ENCODE data around the gene ARHGEF3. TPM values are rescaled to one million over a fixed set of nuclear protein-coding genes. Genes with fewer than 3 reads are reported as not detected.

ARHGEF3 gene
- total RNA-seq, 1 experiment from 2014 or later = 7.9 TPM

GRCh38 chr3:56792193-56792592 lies 9.6 kb downstream of the ARHGEF3 start (continued):
- TF ChIP-seq SMAD4 (CRISPR knock-in tag; IDR thresholded peaks at IDR 0.05) = no peak
- no peak for TF ChIP-seq ZNF219 (CRISPR knock-in tag; IDR thresholded peaks at IDR 0.05; ENCODE audit: borderline replicate concordance)
- no peak for TF ChIP-seq ERG (CRISPR knock-in tag; IDR thresholded peaks at IDR 0.05)
- TF ChIP-seq, protein P1, sequence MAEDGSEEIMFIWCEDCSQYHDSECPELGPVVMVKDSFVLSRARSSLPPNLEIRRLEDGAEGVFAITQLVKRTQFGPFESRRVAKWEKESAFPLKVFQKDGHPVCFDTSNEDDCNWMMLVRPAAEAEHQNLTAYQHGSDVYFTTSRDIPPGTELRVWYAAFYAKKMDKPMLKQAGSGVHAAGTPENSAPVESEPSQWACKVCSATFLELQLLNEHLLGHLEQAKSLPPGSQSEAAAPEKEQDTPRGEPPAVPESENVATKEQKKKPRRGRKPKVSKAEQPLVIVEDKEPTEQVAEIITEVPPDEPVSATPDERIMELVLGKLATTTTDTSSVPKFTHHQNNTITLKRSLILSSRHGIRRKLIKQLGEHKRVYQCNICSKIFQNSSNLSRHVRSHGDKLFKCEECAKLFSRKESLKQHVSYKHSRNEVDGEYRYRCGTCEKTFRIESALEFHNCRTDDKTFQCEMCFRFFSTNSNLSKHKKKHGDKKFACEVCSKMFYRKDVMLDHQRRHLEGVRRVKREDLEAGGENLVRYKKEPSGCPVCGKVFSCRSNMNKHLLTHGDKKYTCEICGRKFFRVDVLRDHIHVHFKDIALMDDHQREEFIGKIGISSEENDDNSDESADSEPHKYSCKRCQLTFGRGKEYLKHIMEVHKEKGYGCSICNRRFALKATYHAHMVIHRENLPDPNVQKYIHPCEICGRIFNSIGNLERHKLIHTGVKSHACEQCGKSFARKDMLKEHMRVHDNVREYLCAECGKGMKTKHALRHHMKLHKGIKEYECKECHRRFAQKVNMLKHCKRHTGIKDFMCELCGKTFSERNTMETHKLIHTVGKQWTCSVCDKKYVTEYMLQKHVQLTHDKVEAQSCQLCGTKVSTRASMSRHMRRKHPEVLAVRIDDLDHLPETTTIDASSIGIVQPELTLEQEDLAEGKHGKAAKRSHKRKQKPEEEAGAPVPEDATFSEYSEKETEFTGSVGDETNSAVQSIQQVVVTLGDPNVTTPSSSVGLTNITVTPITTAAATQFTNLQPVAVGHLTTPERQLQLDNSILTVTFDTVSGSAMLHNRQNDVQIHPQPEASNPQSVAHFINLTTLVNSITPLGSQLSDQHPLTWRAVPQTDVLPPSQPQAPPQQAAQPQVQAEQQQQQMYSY (CRISPR knock-in tag; IDR thresholded peaks at IDR 0.05) = no peak
- TF ChIP-seq SOX15 (CRISPR knock-in tag; IDR thresholded peaks at IDR 0.05) = no peak
- TF ChIP-seq RELA (CRISPR knock-in tag; IDR thresholded peaks at IDR 0.05; ENCODE audit: borderline replicate concordance) = no peak
- no peak for TF ChIP-seq NR3C1 (CRISPR knock-in tag; conservative IDR thresholded peaks at IDR 0.05; ENCODE audit: low read depth)
- no peak for TF ChIP-seq HMGA2 (CRISPR knock-in tag; IDR thresholded peaks at IDR 0.05)

GRCh38 chr3:56790016-56790821 lies 11.5 kb downstream of the ARHGEF3 start:
- H3K36me3 Mint-ChIP-seq = no peaks in the 10 kb centered on the region
- POLR2A ChIA-PET = no interaction called here
- no peaks in the 10 kb centered on the region for H3K9me3 Mint-ChIP-seq
- no peak overlapping the region for H3K4me3 Mint-ChIP-seq
- CTCF ChIA-PET = interaction anchor here (0.9 to 5.1 kb wide), 4 partner anchors 8 to 121 kb away, joined by 3 to 32 read pairs (median 6); partner anchors contain the start of gene ARHGEF3
- no peaks in the 10 kb centered on the region for H3K27me3 Mint-ChIP-seq (ENCODE audit: low read depth)
- H3K4me1 Mint-ChIP-seq = peaks cover 8% of the 10 kb centered on the region; the same call in 1 of the 2 replicates
- DNase-seq (ENCODE audit: low spot score) (no peak), ATAC-seq (no peak)
- TF ChIP-seq ELF4 (CRISPR knock-in tag; IDR thresholded peaks at IDR 0.05; ENCODE audit: low read depth) (no peak), KAT7 (CRISPR knock-in tag; IDR thresholded peaks at IDR 0.05; ENCODE audit: borderline replicate concordance) (no peak), NFATC4 (CRISPR knock-in tag; IDR thresholded peaks at IDR 0.05) (no peak), GTF2I (CRISPR knock-in tag; conservative IDR thresholded peaks at IDR 0.05) (no peak), MLX (CRISPR knock-in tag; IDR thresholded peaks at IDR 0.05) (no peak), ZBTB21 (CRISPR knock-in tag; IDR thresholded peaks at IDR 0.05; ENCODE audit: borderline replicate concordance) (no peak), ZNF425 (CRISPR knock-in tag; conservative IDR thresholded peaks at IDR 0.05) (no peak), MYBL2 (CRISPR knock-in tag; IDR thresholded peaks at IDR 0.05) (no peak), CBFB (CRISPR knock-in tag; IDR thresholded peaks at IDR 0.05; ENCODE audit: low read depth) (no peak)
- TF ChIP-seq, protein P2, sequence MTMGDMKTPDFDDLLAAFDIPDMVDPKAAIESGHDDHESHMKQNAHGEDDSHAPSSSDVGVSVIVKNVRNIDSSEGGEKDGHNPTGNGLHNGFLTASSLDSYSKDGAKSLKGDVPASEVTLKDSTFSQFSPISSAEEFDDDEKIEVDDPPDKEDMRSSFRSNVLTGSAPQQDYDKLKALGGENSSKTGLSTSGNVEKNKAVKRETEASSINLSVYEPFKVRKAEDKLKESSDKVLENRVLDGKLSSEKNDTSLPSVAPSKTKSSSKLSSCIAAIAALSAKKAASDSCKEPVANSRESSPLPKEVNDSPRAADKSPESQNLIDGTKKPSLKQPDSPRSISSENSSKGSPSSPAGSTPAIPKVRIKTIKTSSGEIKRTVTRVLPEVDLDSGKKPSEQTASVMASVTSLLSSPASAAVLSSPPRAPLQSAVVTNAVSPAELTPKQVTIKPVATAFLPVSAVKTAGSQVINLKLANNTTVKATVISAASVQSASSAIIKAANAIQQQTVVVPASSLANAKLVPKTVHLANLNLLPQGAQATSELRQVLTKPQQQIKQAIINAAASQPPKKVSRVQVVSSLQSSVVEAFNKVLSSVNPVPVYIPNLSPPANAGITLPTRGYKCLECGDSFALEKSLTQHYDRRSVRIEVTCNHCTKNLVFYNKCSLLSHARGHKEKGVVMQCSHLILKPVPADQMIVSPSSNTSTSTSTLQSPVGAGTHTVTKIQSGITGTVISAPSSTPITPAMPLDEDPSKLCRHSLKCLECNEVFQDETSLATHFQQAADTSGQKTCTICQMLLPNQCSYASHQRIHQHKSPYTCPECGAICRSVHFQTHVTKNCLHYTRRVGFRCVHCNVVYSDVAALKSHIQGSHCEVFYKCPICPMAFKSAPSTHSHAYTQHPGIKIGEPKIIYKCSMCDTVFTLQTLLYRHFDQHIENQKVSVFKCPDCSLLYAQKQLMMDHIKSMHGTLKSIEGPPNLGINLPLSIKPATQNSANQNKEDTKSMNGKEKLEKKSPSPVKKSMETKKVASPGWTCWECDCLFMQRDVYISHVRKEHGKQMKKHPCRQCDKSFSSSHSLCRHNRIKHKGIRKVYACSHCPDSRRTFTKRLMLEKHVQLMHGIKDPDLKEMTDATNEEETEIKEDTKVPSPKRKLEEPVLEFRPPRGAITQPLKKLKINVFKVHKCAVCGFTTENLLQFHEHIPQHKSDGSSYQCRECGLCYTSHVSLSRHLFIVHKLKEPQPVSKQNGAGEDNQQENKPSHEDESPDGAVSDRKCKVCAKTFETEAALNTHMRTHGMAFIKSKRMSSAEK (CRISPR knock-in tag; IDR thresholded peaks at IDR 0.05; ENCODE audit: borderline replicate concordance) = no peak
- TF ChIP-seq, protein P3, sequence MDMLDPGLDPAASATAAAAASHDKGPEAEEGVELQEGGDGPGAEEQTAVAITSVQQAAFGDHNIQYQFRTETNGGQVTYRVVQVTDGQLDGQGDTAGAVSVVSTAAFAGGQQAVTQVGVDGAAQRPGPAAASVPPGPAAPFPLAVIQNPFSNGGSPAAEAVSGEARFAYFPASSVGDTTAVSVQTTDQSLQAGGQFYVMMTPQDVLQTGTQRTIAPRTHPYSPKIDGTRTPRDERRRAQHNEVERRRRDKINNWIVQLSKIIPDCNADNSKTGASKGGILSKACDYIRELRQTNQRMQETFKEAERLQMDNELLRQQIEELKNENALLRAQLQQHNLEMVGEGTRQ (CRISPR knock-in tag; IDR thresholded peaks at IDR 0.05) = no peak
- no peak overlapping the region for H3K27ac Mint-ChIP-seq

Data from WTC11 (cell line).